K562 (cell line): Measurements from ENCODE around the gene TBX1. TPM values are rescaled to one million over a fixed set of nuclear protein-coding genes. Genes with fewer than 3 reads are reported as not detected.
A peak's percentile ranks its signal among the peaks of the same experiment; 100 is the strongest.

Experiments used
- ARHGAP35 ChIP-seq: fragments of 450-650 bp; IDR thresholded peaks from 2 replicates; pipeline ENCODE4 v1.6.1; 2018; ENCODE audit not compliant: partially characterized antibody
- CBX3 ChIP-seq, 2 experiments: IDR thresholded peaks; 1 replicate in 1 of 2; 2 replicates in 1 of 2; pipeline ENCODE4 v1.6.1; 2012; ENCODE audit warnings: inconsistent platforms in 2 of 2, low read length in 2 of 2, borderline replicate concordance in 1 of 2, control low read depth in 1 of 2
- CHD1 ChIP-seq: fragments of 200-600 bp; sonication (generic); IDR thresholded peaks from one replicate; pipeline ENCODE4 v1.6.1; 2012; ENCODE audit warnings: mild to moderate bottlenecking, moderate library complexity, low read length, inconsistent platforms
- E2F1 ChIP-seq: sonication (generic); formaldehyde crosslinking; IDR thresholded peaks from 2 replicates; pipeline ENCODE4 v1.8.1; 2023; ENCODE audit warnings: mild to moderate bottlenecking, missing genetic modification reagents, moderate library complexity
- FOXO4 ChIP-seq: fragments of 450-650 bp; formaldehyde crosslinking; IDR thresholded peaks from 2 replicates; pipeline ENCODE4 v1.4.0; 2020; ENCODE audit warnings: mild to moderate bottlenecking, moderate library complexity
- HDAC2 ChIP-seq: fragments of 450-650 bp; IDR thresholded peaks from 2 replicates; pipeline ENCODE4 v1.6.1; 2016; ENCODE audit warnings: mild to moderate bottlenecking
- HDAC6 ChIP-seq: IDR thresholded peaks from 2 replicates; pipeline ENCODE4 v1.6.1; 2012; ENCODE audit warnings: low read depth, mild to moderate bottlenecking, control low read depth, inconsistent platforms, low read length, moderate library complexity
- HMGXB4 ChIP-seq: sonication (generic); formaldehyde crosslinking; IDR thresholded peaks from 2 replicates; pipeline ENCODE4 v1.8.1; 2023; ENCODE audit warnings: mild to moderate bottlenecking, missing genetic modification reagents
- HNRNPLL ChIP-seq: fragments of 200-400 bp; formaldehyde crosslinking; IDR thresholded peaks from 2 replicates; pipeline ENCODE4 v1.6.1; 2017; ENCODE audit warnings: low read length, low read depth, mild to moderate bottlenecking; ENCODE audit not compliant: poor library complexity, severe bottlenecking
- RB1 ChIP-seq: fragments of 450-650 bp; IDR thresholded peaks from 2 replicates; pipeline ENCODE4 v1.6.1; 2017; ENCODE audit warnings: low read depth, mild to moderate bottlenecking
- STAT5A ChIP-seq: IDR thresholded peaks from 2 replicates; pipeline ENCODE4 v1.6.1; 2012; ENCODE audit warnings: low read length, inconsistent platforms, borderline replicate concordance
- STAT6 ChIP-seq: sonication (generic); formaldehyde crosslinking; IDR thresholded peaks from 2 replicates; pipeline ENCODE4 v1.8.1; 2023; ENCODE audit warnings: mild to moderate bottlenecking, missing genetic modification reagents
- ZNF197 ChIP-seq: fragments of 200-800 bp; sonication (Bioruptor generic); IDR thresholded peaks from 2 replicates; pipeline ENCODE4 v1.6.1; 2016; ENCODE audit warnings: low read depth, missing genetic modification characterization, missing compliant biosample characterization
- ZNF212 ChIP-seq: fragments of 450-650 bp; formaldehyde crosslinking; IDR thresholded peaks from 2 replicates; pipeline ENCODE4 v1.4.0; 2020; ENCODE audit warnings: mild to moderate bottlenecking
- polyA plus RNA-seq, 8 experiments: library from polyadenylated mRNA; depleted of rRNA in 4 of 8; stranded (reverse) in 5 of 8; unstranded in 3 of 8; fragments of >200 nt; fragmentation: Nextera tagmentation in 2 of 8; fragmentation: Illumina TruSeq in 1 of 8; extraction: Ambion mirVana in 2 of 8; extraction: Trizol in 1 of 8; gene quantifications; 2 replicates each; pipeline versions ENCODE4 v1.2.1 to v1.2.3, GENCODE V29; 2011 to 2014; ENCODE audit warnings: inconsistent platforms in 1 of 8, missing spikeins in 1 of 8
- total RNA-seq, 7 experiments: library from RNA; depleted of rRNA in 6 of 7; stranded (reverse); fragments of >200 nt in 6 of 7; fragmentation: Illumina TruSeq in 2 of 7; extraction: Trizol in 2 of 7; gene quantifications; 2 replicates each; pipeline versions ENCODE4 v1.2.1 to v1.2.3, GENCODE V29; 2011 to 2021; ENCODE audit warnings: low replicate concordance in 1 of 7
- TF ChIP-seq, protein P1 (sequence below): sonication (generic); formaldehyde crosslinking; IDR thresholded peaks from 2 replicates; pipeline ENCODE4 v1.8.0; 2023; ENCODE audit warnings: mild to moderate bottlenecking, missing genetic modification reagents

TBX1 gene
- total and polyA plus RNA-seq, 9 of the 15 experiments (the other 6 are each of a cell fraction or from before 2014, with no cell fraction given): 0.07 to 35.0 (median 3.9) TPM

GRCh38 chr22:19714312-19715187 lies 46.0 kb upstream of the TBX1 start, which contains the start of gene SEPTIN5 (continued):
- TF ChIP-seq STAT6 (0 out of 2 replicates have a peak, but pooled peaks have one; percentile 41), STAT5A (no peak), FOXO4 (no peak), ZNF212 (CRISPR knock-in tag) (no peak), CBX3 (IDR thresholded peaks at IDR 0.05; ENCODE audit: borderline replicate concordance in 1 of 2, low read length in 2 of 2) (peak in 1 of 2 experiments; percentile 9; a peak in 1 of 3 replicates), ZNF197 (CRISPR knock-in tag) (no peak), ARHGAP35 (peak; percentile 81), HDAC6 (0 out of 2 replicates have a peak, but pooled peaks have one; percentile 23), RB1 (peak; percentile 73; the same call in 1 of the 2 replicates), HDAC2 (peak; percentile 57; the same call in 1 of the 2 replicates), E2F1 (0 out of 2 replicates have a peak, but pooled peaks have one; percentile 42), HMGXB4 (CRISPR knock-in tag) (peak; percentile 46), HNRNPLL (peak; percentile 41), CHD1 (peak; percentile 64)
- TF ChIP-seq, protein P1, sequence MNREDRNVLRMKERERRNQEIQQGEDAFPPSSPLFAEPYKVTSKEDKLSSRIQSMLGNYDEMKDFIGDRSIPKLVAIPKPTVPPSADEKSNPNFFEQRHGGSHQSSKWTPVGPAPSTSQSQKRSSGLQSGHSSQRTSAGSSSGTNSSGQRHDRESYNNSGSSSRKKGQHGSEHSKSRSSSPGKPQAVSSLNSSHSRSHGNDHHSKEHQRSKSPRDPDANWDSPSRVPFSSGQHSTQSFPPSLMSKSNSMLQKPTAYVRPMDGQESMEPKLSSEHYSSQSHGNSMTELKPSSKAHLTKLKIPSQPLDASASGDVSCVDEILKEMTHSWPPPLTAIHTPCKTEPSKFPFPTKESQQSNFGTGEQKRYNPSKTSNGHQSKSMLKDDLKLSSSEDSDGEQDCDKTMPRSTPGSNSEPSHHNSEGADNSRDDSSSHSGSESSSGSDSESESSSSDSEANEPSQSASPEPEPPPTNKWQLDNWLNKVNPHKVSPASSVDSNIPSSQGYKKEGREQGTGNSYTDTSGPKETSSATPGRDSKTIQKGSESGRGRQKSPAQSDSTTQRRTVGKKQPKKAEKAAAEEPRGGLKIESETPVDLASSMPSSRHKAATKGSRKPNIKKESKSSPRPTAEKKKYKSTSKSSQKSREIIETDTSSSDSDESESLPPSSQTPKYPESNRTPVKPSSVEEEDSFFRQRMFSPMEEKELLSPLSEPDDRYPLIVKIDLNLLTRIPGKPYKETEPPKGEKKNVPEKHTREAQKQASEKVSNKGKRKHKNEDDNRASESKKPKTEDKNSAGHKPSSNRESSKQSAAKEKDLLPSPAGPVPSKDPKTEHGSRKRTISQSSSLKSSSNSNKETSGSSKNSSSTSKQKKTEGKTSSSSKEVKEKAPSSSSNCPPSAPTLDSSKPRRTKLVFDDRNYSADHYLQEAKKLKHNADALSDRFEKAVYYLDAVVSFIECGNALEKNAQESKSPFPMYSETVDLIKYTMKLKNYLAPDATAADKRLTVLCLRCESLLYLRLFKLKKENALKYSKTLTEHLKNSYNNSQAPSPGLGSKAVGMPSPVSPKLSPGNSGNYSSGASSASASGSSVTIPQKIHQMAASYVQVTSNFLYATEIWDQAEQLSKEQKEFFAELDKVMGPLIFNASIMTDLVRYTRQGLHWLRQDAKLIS (CRISPR knock-in tag): no peak
